ENCODE data around the gene MAP7D3. TPM values are rescaled to one million over a fixed set of nuclear protein-coding genes. Genes with fewer than 3 reads are reported as not detected.
A peak's percentile ranks its signal among the peaks of the same experiment; 100 is the strongest.

Gene MAP7D3
- total and polyA plus RNA-seq, 7 donors, result 0.92 to 21.0 (median 11.3) TPM

DNA sequence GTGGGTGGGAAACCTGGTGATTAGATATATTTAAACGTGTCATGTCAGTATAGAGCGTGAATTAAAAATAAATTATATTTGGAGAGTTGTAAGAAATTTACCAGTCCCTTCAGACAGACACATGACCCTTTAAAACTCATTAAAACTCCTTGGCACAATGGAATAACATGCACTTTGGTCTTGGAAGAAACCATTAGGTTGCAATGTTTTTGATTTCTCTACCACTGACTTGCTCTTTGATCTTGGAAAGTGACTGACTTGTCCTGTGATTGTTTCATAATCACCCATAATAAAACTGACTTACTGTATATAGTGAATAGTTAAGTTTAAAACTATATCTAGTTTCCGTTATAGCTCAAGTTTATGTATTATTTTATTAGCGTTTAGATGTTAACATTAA is 68.0 kb downstream of the MAP7D3 start:
- Histone ChIP-seq H3K4me1 (peaks cover 0 to 81% (median 30%) of the 10 kb centered on the region in 4 donors), H3K36me3 (no peaks in the 10 kb centered on the region), H3K4me3 (no peak overlapping the region), H3K9me3 (no peaks in the 10 kb centered on the region), H3K27me3 (no peaks in the 10 kb centered on the region), H3K27ac (peak overlapping the region; percentile 94 to 99 (median 97))
- DNase-seq, result no peak
- no peak for TF ChIP-seq EP300 (IDR thresholded peaks at IDR 0.05)
- TF ChIP-seq POLR2AphosphoS5 (IDR thresholded peaks at IDR 0.05), result peak in 1 of 4 donors; percentile 5
- TF ChIP-seq POLR2A (IDR thresholded peaks at IDR 0.05), result no peak
- TF ChIP-seq, protein P1, sequence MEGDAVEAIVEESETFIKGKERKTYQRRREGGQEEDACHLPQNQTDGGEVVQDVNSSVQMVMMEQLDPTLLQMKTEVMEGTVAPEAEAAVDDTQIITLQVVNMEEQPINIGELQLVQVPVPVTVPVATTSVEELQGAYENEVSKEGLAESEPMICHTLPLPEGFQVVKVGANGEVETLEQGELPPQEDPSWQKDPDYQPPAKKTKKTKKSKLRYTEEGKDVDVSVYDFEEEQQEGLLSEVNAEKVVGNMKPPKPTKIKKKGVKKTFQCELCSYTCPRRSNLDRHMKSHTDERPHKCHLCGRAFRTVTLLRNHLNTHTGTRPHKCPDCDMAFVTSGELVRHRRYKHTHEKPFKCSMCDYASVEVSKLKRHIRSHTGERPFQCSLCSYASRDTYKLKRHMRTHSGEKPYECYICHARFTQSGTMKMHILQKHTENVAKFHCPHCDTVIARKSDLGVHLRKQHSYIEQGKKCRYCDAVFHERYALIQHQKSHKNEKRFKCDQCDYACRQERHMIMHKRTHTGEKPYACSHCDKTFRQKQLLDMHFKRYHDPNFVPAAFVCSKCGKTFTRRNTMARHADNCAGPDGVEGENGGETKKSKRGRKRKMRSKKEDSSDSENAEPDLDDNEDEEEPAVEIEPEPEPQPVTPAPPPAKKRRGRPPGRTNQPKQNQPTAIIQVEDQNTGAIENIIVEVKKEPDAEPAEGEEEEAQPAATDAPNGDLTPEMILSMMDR (IDR thresholded peaks at IDR 0.05), result no peak
- WGBS, 2 donors, result 21 to 54% methylated on average over 4 of the region's 4 CpGs
- intact Hi-C loops (cut with DNase I), result no loop called here

DNA sequence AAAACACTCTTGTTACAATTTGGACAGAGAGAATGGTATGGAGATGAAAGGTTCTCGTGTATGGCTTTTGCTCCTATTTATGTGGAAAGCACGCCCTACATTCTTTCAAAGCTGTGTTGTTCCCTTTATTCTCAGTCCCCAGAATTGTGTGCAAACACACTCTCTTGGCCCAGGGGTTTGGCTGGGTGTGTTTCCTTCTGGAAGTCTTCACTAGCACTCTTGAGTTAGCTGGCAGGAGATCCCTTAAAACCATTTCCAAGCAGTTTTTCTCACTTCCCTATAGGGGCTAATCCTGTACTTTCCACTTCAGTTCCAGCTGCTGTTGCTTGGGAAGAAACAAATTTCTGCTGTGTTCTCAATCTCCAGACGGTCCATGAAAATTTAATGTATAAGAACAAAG is 68.8 kb downstream of the MAP7D3 start:
- intact Hi-C loops (cut with DNase I), result no loop called here
- TF ChIP-seq EP300 (IDR thresholded peaks at IDR 0.05) (no peak), POLR2A (IDR thresholded peaks at IDR 0.05) (no peak), POLR2AphosphoS5 (IDR thresholded peaks at IDR 0.05) (peak in 3 of 4 donors; percentile 17 to 24 (median 24))
- TF ChIP-seq, protein P1 (IDR thresholded peaks at IDR 0.05), result no peak
- no peak overlapping the region for H3K4me3 ChIP-seq
- DNase-seq, result peak; percentile 78
- H3K27me3 ChIP-seq, result no peaks in the 10 kb centered on the region
- peak overlapping the region; percentile 94 to 99 (median 97) for H3K27ac ChIP-seq
- H3K4me1 ChIP-seq, result peaks cover 0 to 85% (median 30%) of the 10 kb centered on the region in 4 donors
- H3K36me3 ChIP-seq, result no peaks in the 10 kb centered on the region
- no peaks in the 10 kb centered on the region for H3K9me3 ChIP-seq
- WGBS, 2 donors, result 14 to 62% methylated on average over 3 of the region's 3 CpGs

DNA sequence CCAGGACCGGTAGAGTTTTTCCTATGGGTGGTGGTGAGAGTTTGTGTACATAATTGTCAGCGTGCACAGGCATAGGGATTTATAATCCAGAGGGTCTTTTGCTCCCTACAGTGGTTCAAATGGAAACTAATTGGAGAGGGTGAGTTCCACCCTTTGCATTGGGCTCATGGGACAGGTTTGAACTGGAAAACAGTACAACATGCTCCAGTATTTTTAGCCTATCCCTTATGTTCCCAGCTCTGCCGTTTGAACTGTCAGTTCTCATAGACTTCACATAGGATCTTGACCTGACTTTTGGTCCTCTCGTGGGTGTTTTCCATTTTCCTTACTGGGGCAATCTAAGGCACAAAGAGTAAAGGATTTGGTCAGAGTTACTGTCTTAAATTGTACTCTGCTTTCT is 72.1 kb downstream of the MAP7D3 start:
- DNase-seq, result no peak
- no peaks in the 10 kb centered on the region for H3K36me3 ChIP-seq
- no peak overlapping the region for H3K4me3 ChIP-seq
- H3K27ac ChIP-seq, result peak overlapping the region; percentile 94 to 99 (median 97)
- TF ChIP-seq EP300 (IDR thresholded peaks at IDR 0.05) (no peak), POLR2A (IDR thresholded peaks at IDR 0.05) (no peak)
- TF ChIP-seq, protein P1 (IDR thresholded peaks at IDR 0.05), result no peak
- H3K9me3 ChIP-seq, result no peaks in the 10 kb centered on the region
- peaks cover 0 to 87% (median 36%) of the 10 kb centered on the region in 4 donors for H3K4me1 ChIP-seq
- 75 to 78% methylated on average over 4 of the region's 4 CpGs for WGBS, 2 donors
- intact Hi-C loops (cut with DNase I), result no loop called here
- H3K27me3 ChIP-seq, result no peaks in the 10 kb centered on the region

DNA sequence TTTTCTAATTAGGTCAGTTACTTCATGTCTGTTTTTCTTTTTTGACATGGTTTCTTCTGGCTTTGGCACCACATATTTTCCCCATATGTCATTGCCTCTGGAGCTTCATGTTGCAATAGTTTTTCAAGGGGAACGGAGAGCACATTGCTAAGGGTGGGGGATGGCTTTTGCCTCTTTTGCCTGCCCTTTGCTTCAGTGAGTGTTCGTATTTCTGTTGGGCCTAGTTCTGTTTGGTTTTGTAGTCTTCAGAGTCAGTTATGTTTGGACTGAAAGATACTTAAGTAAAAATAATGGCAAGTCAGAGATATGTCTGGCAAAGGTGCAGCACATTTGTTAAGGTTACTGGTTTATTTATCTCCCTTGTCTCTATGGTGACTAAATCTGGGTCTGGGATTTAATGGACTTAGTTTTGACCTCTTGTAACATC is 74.8 kb downstream of the MAP7D3 start:
- Histone ChIP-seq H3K9me3 (no peaks in the 10 kb centered on the region), H3K4me1 (peaks cover 0 to 87% (median 39%) of the 10 kb centered on the region in 4 donors), H3K4me3 (no peak overlapping the region), H3K27me3 (no peaks in the 10 kb centered on the region), H3K27ac (peak overlapping the region; percentile 94 to 99 (median 97)), H3K36me3 (no peaks in the 10 kb centered on the region)
- TF ChIP-seq POLR2A (IDR thresholded peaks at IDR 0.05), result no peak
- TF ChIP-seq EP300 (IDR thresholded peaks at IDR 0.05), result peak; percentile 24 to 87 (median 66)
- peak; percentile 71 to 84 (median 77) for TF ChIP-seq POLR2AphosphoS5 (IDR thresholded peaks at IDR 0.05)
- TF ChIP-seq, protein P1 (IDR thresholded peaks at IDR 0.05), result no peak
- intact Hi-C loops (cut with DNase I), result no loop called here
- WGBS, 2 donors, result 69 to 85% methylated on average over 2 of the region's 2 CpGs
- DNase-seq, result peak; percentile 84

DNA sequence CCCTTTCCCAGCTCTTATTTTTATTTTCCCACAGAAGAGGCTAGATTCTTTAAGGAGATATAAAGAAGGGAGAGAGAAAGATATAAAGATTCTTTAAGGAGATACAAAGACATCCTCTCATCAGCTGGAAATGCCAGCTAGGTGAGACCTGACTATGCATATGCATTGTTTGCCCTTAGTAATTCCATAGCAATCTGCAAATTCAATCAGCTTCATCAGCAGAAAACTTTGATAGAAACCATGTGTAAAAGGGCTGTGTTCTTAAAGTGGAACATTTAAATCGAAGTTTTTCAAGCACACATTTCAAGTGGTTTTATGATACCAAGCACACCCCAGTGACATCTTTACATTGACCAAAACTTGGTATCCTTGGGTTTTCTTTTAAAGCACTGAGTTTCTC is 79.8 kb downstream of the MAP7D3 start:
- H3K27ac ChIP-seq, result peak overlapping the region; percentile 94 to 99 (median 97)
- no peak for DNase-seq
- no peaks in the 10 kb centered on the region for H3K9me3 ChIP-seq
- WGBS, 2 donors, result 64 to 71% methylated on average over 1 of the region's 1 CpG
- TF ChIP-seq EP300 (IDR thresholded peaks at IDR 0.05) (no peak), POLR2A (IDR thresholded peaks at IDR 0.05) (no peak), POLR2AphosphoS5 (IDR thresholded peaks at IDR 0.05) (no peak)
- TF ChIP-seq, protein P1 (IDR thresholded peaks at IDR 0.05), result no peak
- no peaks in the 10 kb centered on the region for H3K27me3 ChIP-seq
- H3K4me1 ChIP-seq, result peaks cover 0 to 86% (median 62%) of the 10 kb centered on the region in 4 donors
- H3K36me3 ChIP-seq, result no peaks in the 10 kb centered on the region
- no peak overlapping the region for H3K4me3 ChIP-seq
- intact Hi-C loops (cut with DNase I), result no loop called here

All from sigmoid colon (tissue), 7 donors.